Measurements from ENCODE around the gene SLC1A2. TPM values are rescaled to one million over a fixed set of nuclear protein-coding genes. Genes with fewer than 3 reads are reported as not detected.

The SLC1A2 gene
- total and polyA plus RNA-seq, 2 of the 4 experiments (the other 2 are of a cell fraction), result 0.15 to 0.54 TPM

- Histone ChIP-seq H3K4ac (ENCODE audit: low read depth, low read length) (no peak overlapping the region), H3K18ac (ENCODE audit: low read depth, low read length) (no peak overlapping the region), H3K4me1 (ENCODE audit: control insufficient read depth, insufficient read depth, low read length) (peaks cover 2% of the 10 kb centered on the region; the same call in 1 of the 2 replicates), H4K20me1 (ENCODE audit: insufficient read depth, low read length) (no peaks in the 10 kb centered on the region), H4K8ac (ENCODE audit: low read depth in 2 of 2, low read length in 2 of 2) (no peak overlapping the region), H2AK5ac (ENCODE audit: low read depth, low read length) (no peak overlapping the region), H3K27me3 (ENCODE audit: control insufficient read depth, insufficient read depth, low read length) (no peaks in the 10 kb centered on the region), H2BK15ac (ENCODE audit: low read depth, low read length) (0 out of 3 replicates have a peak overlapping the region, but pooled peaks have one; percentile 28), H3K27ac (ENCODE audit: insufficient read depth, low read length) (no peak overlapping the region), H3K9me1 (ENCODE audit: insufficient read depth, low read length) (no peaks in the 10 kb centered on the region; the same call in 1 of the 2 replicates), H2BK120ac (ENCODE audit: low read depth, low read length) (no peak overlapping the region), H3K9ac (ENCODE audit: low read depth, low read length) (no peak overlapping the region), H3K36me3 (ENCODE audit: control insufficient read depth, insufficient read depth, low read length) (no peaks in the 10 kb centered on the region), H4K5ac (ENCODE audit: low read depth, low read length) (no peak overlapping the region), H3K23ac (ENCODE audit: low read depth, low read length) (no peak overlapping the region), H2AFZ (replicated peaks; ENCODE audit: low read length, poor library complexity) (no peak overlapping the region), H2AK9ac (replicated peaks; ENCODE audit: low read depth, low read length, poor library complexity) (no peak overlapping the region), H3K4me3 (ENCODE audit: insufficient read depth, low read depth, low read length) (no peak overlapping the region), H3K4me2 (ENCODE audit: low read depth, low read length) (no peak overlapping the region), H3K9me3 (ENCODE audit: control insufficient read depth, insufficient read depth, low read length) (no peaks in the 10 kb centered on the region), H3K79me1 (ENCODE audit: low read depth in 1 of 2, low read length in 2 of 2) (no peaks in the 10 kb centered on the region), H4K91ac (ENCODE audit: insufficient read depth, low read depth, low read length) (no peak overlapping the region), H2BK20ac (ENCODE audit: low read depth, low read length) (no peak overlapping the region), H3K14ac (replicated peaks; ENCODE audit: low read depth, low read length) (no peak overlapping the region), H3K56ac (ENCODE audit: extremely low read depth, insufficient read depth, low read length) (no peak overlapping the region), H2BK5ac (ENCODE audit: low read depth, low read length, poor library complexity, severe bottlenecking) (no peak overlapping the region)
- dilution Hi-C loops (cut with HindIII; ENCODE audit: low sequenced_read_pairs, unreplicated experiment), result no loop called here
- in situ Hi-C loops (cut with MboI; ENCODE audit: low sequenced_read_pairs), result no loop called here
- TF ChIP-seq RCOR1 (IDR thresholded peaks at IDR 0.05; ENCODE audit: insufficient replicate concordance, low read length) (no peak), CEBPB (IDR thresholded peaks at IDR 0.05; ENCODE audit: low read depth, low read length) (no peak)
- no TSS peak for BruUV-seq (replicated peaks)
- WGBS, 2 experiments (ENCODE audit: extremely low coverage in 2 of 2, insufficient read length in 1 of 2), result 100% methylated on average over 1 of the region's 2 CpGs; no CpG with 5 or more reads in 1 of the 2 experiments
- intact Hi-C loops (cut with micrococcal nuclease), result no loop called here
- CTCF ChIA-PET, result interaction anchor here (0.8 kb wide), 1 partner anchor 10 kb away, joined by 5 read pairs; no protein-coding TSS in a partner anchor
- DNase-seq, result no peak
- POLR2A ChIA-PET (ENCODE audit: unreplicated experiment), result no interaction called here
- ATAC-seq (ENCODE audit: low read depth), result no peak
Measured at GRCh38 chr11:35295751-35296150, 123.6 kb downstream of the SLC1A2 start.

Measured in IMR-90 (cell line).